Measurements from ENCODE around the gene CDK6.

Gene CDK6

GRCh38 chr7:92793656-92794205, 42.6 kb downstream of the CDK6 start:
- DNase-seq (ENCODE audit: low read depth), result no peak

DNA sequence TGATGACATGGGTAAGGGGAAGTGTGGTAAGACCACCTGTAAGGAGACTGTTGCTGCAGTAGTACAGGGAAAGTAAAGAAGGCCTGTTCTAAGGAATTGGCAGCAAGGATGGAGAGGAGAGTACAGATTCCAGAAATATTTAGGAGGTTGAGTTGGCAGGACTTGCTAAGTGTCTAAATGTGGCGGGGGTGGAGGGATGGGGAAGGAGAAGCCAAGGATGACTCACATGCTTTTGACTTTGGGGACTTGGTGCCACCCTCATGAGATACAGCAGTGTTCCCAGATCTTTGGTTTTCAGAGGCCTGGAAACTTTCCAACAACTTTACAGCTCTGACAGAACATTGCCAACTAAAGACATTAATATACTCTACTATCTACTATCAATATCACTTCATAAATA, 45.4 kb downstream of the CDK6 start:
- peak; percentile 56 for DNase-seq (ENCODE audit: low read depth)

GRCh38 chr7:92788559-92789183, 47.7 kb downstream of the CDK6 start:
- no peak for DNase-seq (ENCODE audit: low read depth)

DNA sequence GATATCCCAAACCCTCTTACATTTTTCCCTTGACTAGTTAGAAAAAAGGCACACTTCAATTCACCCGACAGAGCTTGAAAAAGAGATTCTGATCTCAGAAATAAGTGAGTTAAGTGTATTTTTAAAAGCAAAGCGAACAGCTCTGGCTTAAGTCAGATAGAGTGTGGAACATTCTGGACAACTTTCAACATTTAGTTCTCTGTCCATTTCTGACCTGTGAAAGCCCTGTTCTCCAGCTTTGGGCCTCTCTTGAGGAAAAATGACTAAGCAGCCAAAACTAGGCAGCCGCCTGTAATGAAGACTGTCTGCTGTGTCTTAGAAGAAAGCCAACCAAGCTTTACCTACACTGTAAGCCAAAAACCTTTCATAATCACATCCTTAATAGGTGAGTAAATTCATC, 50.5 kb downstream of the CDK6 start:
- no peak for DNase-seq (ENCODE audit: low read depth)

DNA sequence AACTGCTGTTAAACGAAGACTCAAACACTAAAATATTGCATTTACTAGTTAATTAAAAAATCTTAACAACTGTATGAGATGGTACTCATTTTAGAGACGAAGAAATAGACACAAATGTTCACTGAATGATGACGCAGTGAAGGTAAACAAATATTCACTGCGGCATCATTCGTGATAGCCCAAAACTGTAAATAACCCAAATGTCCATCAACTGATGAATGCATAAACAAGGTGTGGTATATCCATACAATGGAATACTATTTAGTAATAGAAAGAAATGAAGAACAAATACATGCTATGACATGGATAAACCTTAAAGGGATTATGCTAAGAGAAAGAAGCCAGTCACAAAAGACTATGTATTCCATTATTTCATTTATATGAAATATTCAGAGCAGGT, 51.4 kb downstream of the CDK6 start:
- no peak for DNase-seq (ENCODE audit: low read depth)

DNA sequence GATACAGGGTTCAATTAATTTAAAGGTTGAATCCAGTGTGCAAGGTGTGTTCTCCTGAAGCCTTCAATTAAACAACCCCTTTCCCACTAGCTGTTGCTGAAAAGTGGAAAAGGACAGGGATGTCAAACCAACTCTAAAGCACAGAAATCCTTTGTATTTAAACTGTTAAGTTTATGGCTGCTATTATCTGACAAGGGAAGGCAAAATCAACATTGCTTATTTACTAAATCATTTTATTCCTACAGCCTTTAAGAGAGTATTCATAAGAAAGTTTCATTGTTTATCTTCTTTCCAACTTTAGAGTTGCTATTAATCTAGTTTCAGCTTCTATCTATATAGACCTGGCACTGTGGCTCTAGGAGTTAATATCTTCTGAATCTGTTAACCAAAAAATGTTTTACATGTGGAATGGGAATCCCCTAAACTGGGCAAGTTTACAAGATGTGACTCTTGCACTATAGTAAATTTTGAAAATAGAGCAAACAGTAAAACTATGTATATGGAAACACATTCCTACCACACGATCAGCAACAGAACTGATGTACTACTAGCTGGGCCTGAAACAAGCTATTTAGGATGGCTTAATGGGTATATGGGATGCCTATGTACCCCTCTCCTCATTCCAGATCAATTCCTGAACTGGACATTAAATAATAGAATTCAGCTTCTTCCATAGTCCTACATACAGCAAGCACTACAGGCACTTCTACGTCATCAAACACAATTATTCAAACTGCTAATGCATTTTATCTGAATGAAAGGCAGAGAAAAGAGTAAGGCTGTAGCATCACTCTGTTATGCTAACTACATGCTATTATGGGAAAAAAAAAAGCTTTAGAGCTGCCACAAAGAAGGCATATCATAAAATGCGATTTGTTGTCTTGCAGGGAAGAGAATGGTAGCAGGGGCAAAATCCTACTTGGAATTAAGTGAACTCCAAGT, 52.8 kb downstream of the CDK6 start:
- DNase-seq (ENCODE audit: low read depth), result no peak

DNA sequence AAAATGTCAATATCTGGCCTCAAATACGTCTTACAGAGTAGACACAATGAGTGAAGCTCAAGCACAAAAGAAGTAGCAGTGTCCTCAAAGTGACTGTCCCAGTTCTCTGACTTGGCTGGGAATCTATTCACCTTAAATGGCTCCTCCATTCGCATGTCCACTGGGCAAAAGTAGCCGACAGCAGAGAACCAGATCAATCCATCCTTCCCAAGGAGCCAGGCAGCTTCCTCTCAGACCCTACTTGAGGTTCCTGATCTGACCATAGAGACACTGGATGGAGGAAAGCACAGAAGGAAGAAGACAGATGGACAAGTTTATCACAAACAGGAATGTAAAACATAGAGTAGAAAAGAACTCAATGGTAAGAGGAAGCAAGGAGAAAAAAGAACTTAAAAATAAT, 53.5 kb downstream of the CDK6 start:
- no peak for DNase-seq (ENCODE audit: low read depth)

GRCh38 chr7:92782236-92782635, 54.1 kb downstream of the CDK6 start:
- no peak for DNase-seq (ENCODE audit: low read depth)

- DNase-seq (ENCODE audit: low read depth), result no peak
These were observed 55.2 kb downstream of the CDK6 start for GRCh38 chr7:92781117-92781720.

DNA sequence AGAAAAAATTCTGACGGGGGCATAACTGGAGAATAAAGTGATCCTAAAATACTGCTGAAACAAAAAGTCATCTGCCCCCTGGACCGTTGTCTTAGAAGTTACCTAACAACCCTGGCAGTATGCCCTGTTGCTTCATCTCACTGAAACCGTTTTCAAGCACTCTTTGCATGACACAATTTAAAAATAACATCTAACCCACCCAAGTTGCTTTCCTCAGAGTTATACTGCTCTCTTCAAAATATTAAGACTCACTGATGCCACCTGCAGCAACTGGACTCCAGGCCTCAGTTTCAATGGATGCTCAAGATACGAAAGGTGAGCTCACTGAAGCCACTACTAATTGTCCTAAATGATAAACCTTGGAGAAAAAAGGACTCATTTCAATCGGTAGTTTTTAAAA, 57.4 kb downstream of the CDK6 start:
- no peak for DNase-seq (ENCODE audit: low read depth)

GRCh38 chr7:92777993-92778392, 58.4 kb downstream of the CDK6 start:
- DNase-seq (ENCODE audit: low read depth), result no peak

DNA sequence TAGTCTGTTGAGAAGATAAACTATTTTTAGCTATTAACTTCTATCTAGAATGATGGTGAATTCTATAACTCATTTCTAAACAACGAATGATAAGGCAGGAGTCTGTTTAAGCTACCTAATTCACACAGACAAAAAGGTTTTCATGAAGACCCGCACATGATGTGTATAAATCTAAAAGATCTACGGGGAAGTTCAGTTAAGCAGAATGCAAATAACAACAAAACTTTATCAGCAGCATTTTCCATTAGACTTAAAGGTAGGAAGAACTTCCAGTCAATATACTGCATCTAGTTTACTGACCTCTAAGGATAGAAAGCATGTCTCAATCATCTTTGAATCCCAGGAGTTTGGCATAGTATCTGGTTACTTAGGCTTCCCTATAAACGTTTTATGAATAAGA, 62.6 kb downstream of the CDK6 start:
- no peak for DNase-seq (ENCODE audit: low read depth)

- no peak for DNase-seq (ENCODE audit: low read depth)
These were observed 66.5 kb downstream of the CDK6 start for GRCh38 chr7:92769844-92770243.

- no peak for DNase-seq (ENCODE audit: low read depth)
These were observed 67.0 kb downstream of the CDK6 start for GRCh38 chr7:92769394-92769699.

DNA sequence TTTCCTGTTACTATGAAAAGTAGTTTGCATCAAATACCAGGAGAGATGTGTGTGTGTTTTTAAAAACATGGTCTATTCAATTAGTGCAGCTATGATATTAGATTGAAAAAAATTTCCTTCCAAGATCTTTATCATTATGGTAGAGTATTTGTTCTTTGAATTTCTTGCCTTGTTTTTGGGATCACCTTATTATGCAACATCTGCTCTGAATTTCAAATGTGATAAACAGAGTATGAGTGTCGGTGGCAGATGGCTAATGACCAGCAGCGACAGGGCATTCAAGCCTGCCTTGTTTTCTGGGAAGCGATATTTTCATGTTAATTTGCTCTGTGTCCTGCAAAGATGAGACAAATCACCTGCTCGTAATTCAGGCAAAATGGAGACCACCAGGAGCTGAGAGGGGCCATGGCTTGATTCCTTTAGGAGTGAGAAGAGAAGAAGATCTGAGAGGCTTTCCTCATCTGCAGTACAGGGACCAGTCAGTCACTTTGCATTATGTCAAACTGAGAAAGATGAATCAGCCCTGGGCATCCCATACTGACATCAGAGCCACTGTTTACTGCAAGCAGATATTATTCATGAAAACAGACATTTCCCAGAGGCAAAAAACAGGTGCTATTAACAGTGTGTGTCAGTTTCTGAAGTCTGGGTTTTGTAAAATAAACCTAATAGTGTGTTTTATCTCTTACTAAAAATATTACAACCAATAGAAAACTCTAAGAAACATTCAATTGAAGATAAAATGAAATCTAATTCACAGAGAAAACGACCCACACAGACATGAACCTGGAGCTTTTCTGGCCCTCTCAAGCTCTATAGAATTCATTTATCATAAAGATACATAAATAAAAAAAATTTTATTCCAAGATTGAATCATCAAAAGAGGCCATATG, 67.6 kb downstream of the CDK6 start:
- DNase-seq (ENCODE audit: low read depth), result no peak

GRCh38 chr7:92767437-92767836, 68.9 kb downstream of the CDK6 start:
- no peak for DNase-seq (ENCODE audit: low read depth)

- no peak for DNase-seq (ENCODE audit: low read depth)
These were observed 69.8 kb downstream of the CDK6 start for GRCh38 chr7:92766461-92767003.

DNA sequence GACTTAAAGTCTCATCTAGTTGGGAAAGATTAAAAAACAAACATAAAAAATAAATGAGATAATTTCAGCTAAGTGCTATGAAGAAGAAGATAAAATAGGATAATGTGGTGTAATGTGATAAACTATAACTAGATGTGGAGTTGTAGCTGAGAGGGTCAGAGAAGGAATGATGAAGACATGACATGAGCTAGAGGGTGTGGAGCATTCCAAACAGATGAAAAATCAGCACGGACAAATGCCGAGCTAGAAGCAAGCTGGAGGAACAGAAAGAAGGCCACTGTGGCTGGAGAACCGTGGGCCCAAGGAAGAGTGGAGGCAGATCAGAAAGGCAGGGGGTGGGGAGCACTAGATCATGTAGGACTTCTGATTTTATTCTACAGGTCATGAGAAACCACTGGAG, 70.6 kb downstream of the CDK6 start:
- DNase-seq (ENCODE audit: low read depth), result peak; percentile 68

GRCh38 chr7:92763636-92764423, 72.5 kb downstream of the CDK6 start:
- no peak for DNase-seq (ENCODE audit: low read depth)

GRCh38 chr7:92762851-92763250, 73.5 kb downstream of the CDK6 start:
- DNase-seq (ENCODE audit: low read depth), result no peak
